Spleen (tissue), 7 donors: ENCODE measurements around the gene ZNF207.
"Not testable (repeated sequence)": the region's sequence is repeated elsewhere in the genome, so short reads cannot be mapped to it uniquely, and the experiment has no call there.

Experiments used
- POLR2A ChIP-seq, 3 donors: fragments of 450-650 bp; IDR thresholded peaks; one replicate each; pipeline ENCODE4 v1.5.1; 2017; ENCODE audit warnings: antibody characterized with exemption in 3 of 3, mild to moderate bottlenecking in 1 of 3
- POLR2AphosphoS5 ChIP-seq, 3 donors: sonication (generic); formaldehyde crosslinking; IDR thresholded peaks; one replicate each; pipeline ENCODE4 v1.5.1; 2017; ENCODE audit warnings: antibody characterized with exemption in 3 of 3
- TF ChIP-seq, protein P1 (sequence below), 11 experiments: fragments of 200-600 bp in 7 of 11; fragments of 450-650 bp in 4 of 11; sonication (generic) in 4 of 11; IDR thresholded peaks in 8 of 11; conservative IDR thresholded peaks in 3 of 11; 1 replicate in 7 of 11; 2 replicates in 4 of 11; pipeline versions ENCODE4 v1.4.0 to v1.8.0; 2016 to 2021; ENCODE audit warnings: antibody characterized with exemption in 11 of 11, inconsistent platforms in 4 of 11, mild to moderate bottlenecking in 1 of 11
- donor health status: DM: no; HTN: no; CAD: no; lungs with moderate emphysema.
- donor health status: DM: no; HTN: no; CAD: no.
- donor health status: DM: no; HTN: no; CAD: no.

DNA sequence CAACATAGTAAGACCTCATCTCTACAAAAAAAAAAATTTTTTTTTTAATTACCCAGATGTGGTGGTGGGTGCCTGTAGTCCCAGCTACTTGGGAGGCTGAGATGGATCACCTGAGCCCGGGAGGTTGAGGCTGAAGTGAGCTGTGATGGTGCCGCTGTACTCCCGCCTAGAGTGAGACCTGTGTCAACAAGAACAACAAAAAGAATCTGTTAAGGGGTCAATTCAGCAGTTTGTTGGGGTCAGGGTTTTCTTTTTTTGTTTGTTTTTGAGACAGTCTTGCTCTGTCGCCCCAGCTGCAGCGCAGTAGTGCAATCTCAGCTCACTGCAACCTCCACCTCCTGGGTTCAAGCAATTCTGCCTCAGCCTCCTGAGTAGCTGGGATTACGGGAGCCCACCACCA is 29.9 kb upstream of the ZNF207 start:
- TF ChIP-seq, protein P1, sequence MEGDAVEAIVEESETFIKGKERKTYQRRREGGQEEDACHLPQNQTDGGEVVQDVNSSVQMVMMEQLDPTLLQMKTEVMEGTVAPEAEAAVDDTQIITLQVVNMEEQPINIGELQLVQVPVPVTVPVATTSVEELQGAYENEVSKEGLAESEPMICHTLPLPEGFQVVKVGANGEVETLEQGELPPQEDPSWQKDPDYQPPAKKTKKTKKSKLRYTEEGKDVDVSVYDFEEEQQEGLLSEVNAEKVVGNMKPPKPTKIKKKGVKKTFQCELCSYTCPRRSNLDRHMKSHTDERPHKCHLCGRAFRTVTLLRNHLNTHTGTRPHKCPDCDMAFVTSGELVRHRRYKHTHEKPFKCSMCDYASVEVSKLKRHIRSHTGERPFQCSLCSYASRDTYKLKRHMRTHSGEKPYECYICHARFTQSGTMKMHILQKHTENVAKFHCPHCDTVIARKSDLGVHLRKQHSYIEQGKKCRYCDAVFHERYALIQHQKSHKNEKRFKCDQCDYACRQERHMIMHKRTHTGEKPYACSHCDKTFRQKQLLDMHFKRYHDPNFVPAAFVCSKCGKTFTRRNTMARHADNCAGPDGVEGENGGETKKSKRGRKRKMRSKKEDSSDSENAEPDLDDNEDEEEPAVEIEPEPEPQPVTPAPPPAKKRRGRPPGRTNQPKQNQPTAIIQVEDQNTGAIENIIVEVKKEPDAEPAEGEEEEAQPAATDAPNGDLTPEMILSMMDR (IDR thresholded peaks at IDR 0.05 in 8 of 11, conservative IDR thresholded peaks at IDR 0.05 in 3 of 11): not testable (repeated sequence)
- not testable (repeated sequence) for TF ChIP-seq POLR2AphosphoS5, POLR2A (IDR thresholded peaks at IDR 0.05)
